Tibial nerve (tissue), 4 donors: ENCODE measurements around the gene HECTD2.

Source experiments
- CTCF ChIP-seq, 5 experiments: fragments of 200-600 bp in 3 of 5; fragments of 450-650 bp in 2 of 5; sonication (generic) in 3 of 5; IDR thresholded peaks; one replicate each; pipeline ENCODE4 v1.5.1; 2016 to 2019; ENCODE audit warnings: antibody characterized with exemption in 5 of 5, mild to moderate bottlenecking in 3 of 5, moderate library complexity in 2 of 5
- EP300 ChIP-seq, 2 donors: sonication (generic); formaldehyde crosslinking; IDR thresholded peaks; one replicate each; pipeline ENCODE4 v1.6.1; 2017; ENCODE audit warnings: antibody characterized with exemption in 2 of 2, mild to moderate bottlenecking in 1 of 2

- no peak for TF ChIP-seq CTCF (IDR thresholded peaks at IDR 0.05)
- TF ChIP-seq EP300 (IDR thresholded peaks at IDR 0.05), result no peak
Observed at GRCh38 chr10:91549262-91549661, 139.1 kb downstream of the HECTD2 start.
